ENCODE data around the gene ZNF619. TPM values are rescaled to one million over a fixed set of nuclear protein-coding genes. Genes with fewer than 3 reads are reported as not detected.

ZNF619 gene
- total and polyA plus RNA-seq, 9 of the 15 experiments (the other 6 are each of a cell fraction or from before 2014, with no cell fraction given), result 1.3 to 9.1 (median 6.3) TPM

DNA sequence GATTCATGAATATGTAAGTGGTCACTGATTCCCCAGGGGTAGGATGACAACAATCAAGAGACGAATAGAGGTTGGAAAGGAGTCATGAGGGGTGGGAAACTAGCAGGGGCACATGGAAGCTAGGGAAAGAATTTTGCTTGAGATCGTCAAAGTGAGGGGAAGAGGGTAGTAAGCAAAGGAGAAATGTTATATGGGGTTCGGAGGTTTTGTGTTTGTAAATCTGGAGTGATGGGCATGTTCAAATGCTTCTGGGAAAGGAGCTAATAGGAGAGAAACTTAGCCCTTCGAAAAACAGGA is 11.9 kb upstream of the ZNF619 start (continued):
- TF ChIP-seq, protein P1, sequence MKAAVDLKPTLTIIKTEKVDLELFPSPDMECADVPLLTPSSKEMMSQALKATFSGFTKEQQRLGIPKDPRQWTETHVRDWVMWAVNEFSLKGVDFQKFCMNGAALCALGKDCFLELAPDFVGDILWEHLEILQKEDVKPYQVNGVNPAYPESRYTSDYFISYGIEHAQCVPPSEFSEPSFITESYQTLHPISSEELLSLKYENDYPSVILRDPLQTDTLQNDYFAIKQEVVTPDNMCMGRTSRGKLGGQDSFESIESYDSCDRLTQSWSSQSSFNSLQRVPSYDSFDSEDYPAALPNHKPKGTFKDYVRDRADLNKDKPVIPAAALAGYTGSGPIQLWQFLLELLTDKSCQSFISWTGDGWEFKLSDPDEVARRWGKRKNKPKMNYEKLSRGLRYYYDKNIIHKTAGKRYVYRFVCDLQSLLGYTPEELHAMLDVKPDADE (conservative IDR thresholded peaks at IDR 0.05; ENCODE audit: control insufficient read depth, low read depth, low read length), result no peak
- TF ChIP-seq, protein P2, sequence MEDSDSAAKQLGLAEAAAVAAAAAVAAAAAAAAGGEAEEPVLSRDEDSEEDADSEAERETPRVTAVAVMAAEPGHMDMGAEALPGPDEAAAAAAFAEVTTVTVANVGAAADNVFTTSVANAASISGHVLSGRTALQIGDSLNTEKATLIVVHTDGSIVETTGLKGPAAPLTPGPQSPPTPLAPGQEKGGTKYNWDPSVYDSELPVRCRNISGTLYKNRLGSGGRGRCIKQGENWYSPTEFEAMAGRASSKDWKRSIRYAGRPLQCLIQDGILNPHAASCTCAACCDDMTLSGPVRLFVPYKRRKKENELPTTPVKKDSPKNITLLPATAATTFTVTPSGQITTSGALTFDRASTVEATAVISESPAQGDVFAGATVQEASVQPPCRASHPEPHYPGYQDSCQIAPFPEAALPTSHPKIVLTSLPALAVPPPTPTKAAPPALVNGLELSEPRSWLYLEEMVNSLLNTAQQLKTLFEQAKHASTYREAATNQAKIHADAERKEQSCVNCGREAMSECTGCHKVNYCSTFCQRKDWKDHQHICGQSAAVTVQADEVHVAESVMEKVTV (CRISPR knock-in tag; IDR thresholded peaks at IDR 0.05), result no peak
- no peak for TF ChIP-seq NCOA6 (IDR thresholded peaks at IDR 0.05)
- TF ChIP-seq MEF2A (IDR thresholded peaks at IDR 0.05; ENCODE audit: control insufficient read depth, low read depth, low read length), result no peak
- no peak for TF ChIP-seq TAL1 (IDR thresholded peaks at IDR 0.05)
- TF ChIP-seq, protein P3, sequence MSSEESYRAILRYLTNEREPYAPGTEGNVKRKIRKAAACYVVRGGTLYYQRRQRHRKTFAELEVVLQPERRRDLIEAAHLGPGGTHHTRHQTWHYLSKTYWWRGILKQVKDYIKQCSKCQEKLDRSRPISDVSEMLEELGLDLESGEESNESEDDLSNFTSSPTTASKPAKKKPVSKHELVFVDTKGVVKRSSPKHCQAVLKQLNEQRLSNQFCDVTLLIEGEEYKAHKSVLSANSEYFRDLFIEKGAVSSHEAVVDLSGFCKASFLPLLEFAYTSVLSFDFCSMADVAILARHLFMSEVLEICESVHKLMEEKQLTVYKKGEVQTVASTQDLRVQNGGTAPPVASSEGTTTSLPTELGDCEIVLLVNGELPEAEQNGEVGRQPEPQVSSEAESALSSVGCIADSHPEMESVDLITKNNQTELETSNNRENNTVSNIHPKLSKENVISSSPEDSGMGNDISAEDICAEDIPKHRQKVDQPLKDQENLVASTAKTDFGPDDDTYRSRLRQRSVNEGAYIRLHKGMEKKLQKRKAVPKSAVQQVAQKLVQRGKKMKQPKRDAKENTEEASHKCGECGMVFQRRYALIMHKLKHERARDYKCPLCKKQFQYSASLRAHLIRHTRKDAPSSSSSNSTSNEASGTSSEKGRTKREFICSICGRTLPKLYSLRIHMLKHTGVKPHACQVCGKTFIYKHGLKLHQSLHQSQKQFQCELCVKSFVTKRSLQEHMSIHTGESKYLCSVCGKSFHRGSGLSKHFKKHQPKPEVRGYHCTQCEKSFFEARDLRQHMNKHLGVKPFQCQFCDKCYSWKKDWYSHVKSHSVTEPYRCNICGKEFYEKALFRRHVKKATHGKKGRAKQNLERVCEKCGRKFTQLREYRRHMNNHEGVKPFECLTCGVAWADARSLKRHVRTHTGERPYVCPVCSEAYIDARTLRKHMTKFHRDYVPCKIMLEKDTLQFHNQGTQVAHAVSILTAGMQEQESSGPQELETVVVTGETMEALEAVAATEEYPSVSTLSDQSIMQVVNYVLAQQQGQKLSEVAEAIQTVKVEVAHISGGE (CRISPR knock-in tag; IDR thresholded peaks at IDR 0.05), result no peak
- no peak for TF ChIP-seq MAFG (tag; conservative IDR thresholded peaks at IDR 0.05)
- TF ChIP-seq HMG20A (CRISPR knock-in tag; conservative IDR thresholded peaks at IDR 0.05), result no peak
- no peak for TF ChIP-seq TARDBP (IDR thresholded peaks at IDR 0.05)
- TF ChIP-seq ZNF143 (CRISPR knock-in tag; IDR thresholded peaks at IDR 0.05), result no peak

Data from K562 (cell line).